Ovary (tissue), 9 donors: ENCODE results near the gene ERN1. TPM values are rescaled to one million over a fixed set of nuclear protein-coding genes. Genes with fewer than 3 reads are reported as not detected.
A peak's percentile ranks its signal among the peaks of the same experiment; 100 is the strongest.

Experiments
- DNase-seq, 5 donors: peaks; one replicate each; pipeline ENCODE4 v3.0.0-alpha.2; 2019 to 2020
- H3K27ac ChIP-seq, 2 donors: fragments of 200-600 bp; one replicate each; pipeline versions ENCODE4 v1.5.1 to v1.8.0; 2019 to 2022
- H3K27me3 ChIP-seq: fragments of 200-600 bp; one replicate; pipeline ENCODE4 v1.8.0; 2022
- H3K36me3 ChIP-seq: fragments of 200-600 bp; sonication (generic); one replicate; pipeline ENCODE4 v1.5.1; 2019
- H3K4me1 ChIP-seq: one replicate; pipeline ENCODE4 v1.8.1; 2013; ENCODE audit warnings: mild to moderate bottlenecking, moderate library complexity; ENCODE audit not compliant: insufficient read depth
- H3K4me3 ChIP-seq: fragments of 200-600 bp; sonication (generic); one replicate; pipeline ENCODE4 v1.5.1; 2017
- H3K9me3 ChIP-seq, 2 donors: fragments of 200-600 bp in 1 of 2; sonication (generic) in 1 of 2; one replicate each; pipeline versions ENCODE4 v1.5.1 to v1.8.1; 2013 to 2019; ENCODE audit warnings: mild to moderate bottlenecking in 1 of 2, moderate library complexity in 1 of 2
- EP300 ChIP-seq: sonication (generic); formaldehyde crosslinking; IDR thresholded peaks from one replicate; pipeline ENCODE4 v1.6.1; 2017; ENCODE audit warnings: antibody characterized with exemption
- POLR2A ChIP-seq: fragments of 450-650 bp; IDR thresholded peaks from one replicate; pipeline ENCODE4 v1.6.1; 2017; ENCODE audit warnings: antibody characterized with exemption, mild to moderate bottlenecking, moderate library complexity
- WGBS, 3 donors: extraction: QIAGEN DNeasy Blood & Tissue Kit in 1 of 3; methylation state at CpG; one replicate each; pipeline versions ENCODE4 v1.1.5 to v1.1.7; 2013 to 2017; 5-methylcytosine and 5-hydroxymethylcytosine counted together
- intact Hi-C, 4 donors: fragments of 100-400 bp; cut with DNase I; formaldehyde crosslinking; loops; one replicate each; pipeline versions ENCODE4 v1.11.0 to v1.15.1; 2022 to 2023
- polyA plus RNA-seq, 2 donors: library from polyadenylated mRNA; stranded (reverse); fragments of 200-250 nt in 1 of 2; fragments of 350-450 nt in 1 of 2; fragmentation: Illumina TruSeq in 1 of 2; extraction: RNeasy Lipid Tissue Mini Kit (QIAGEN cat#74804) in 1 of 2; gene quantifications; one replicate each; pipeline ENCODE4 v1.2.3, GENCODE V29; 2013 to 2014
- total RNA-seq, 7 donors: library from RNA; depleted of rRNA in 2 of 7; stranded (reverse); fragments of >200 nt in 2 of 7; fragmentation: NEBNext Ultra II Directional in 3 of 7; extraction: Animal tissue kit (Norgen Biotek cat#: 25700) in 3 of 7; gene quantifications; one replicate each; pipeline versions ENCODE4 v1.1.0 to v1.2.4, GENCODE V29; 2016 to 2023
- TF ChIP-seq, protein P1 (sequence below), 3 donors: fragments of 450-650 bp in 2 of 3; fragments of 200-600 bp in 1 of 3; IDR thresholded peaks; one replicate each; pipeline versions ENCODE4 v1.5.1 to v1.8.0; 2016 to 2022; ENCODE audit warnings: antibody characterized with exemption in 3 of 3, mild to moderate bottlenecking in 1 of 3
- donor health status: DM: no; HTN: no; CAD: no; lungs with moderate emphysema.
- donor health status: DM: no; HTN: no; CAD: no.
- donor health status: Bipolar disorder and iron deficiency.
- donor health status: DM: yes; HTN: yes; CAD: no.
- donor health status: DM: no; HTN: no; CAD: no.
- donor health status: DM: yes; HTN: yes; CAD: no.

Gene ERN1
- total and polyA plus RNA-seq, 9 donors: 8.1 to 73.4 (median 30.4) TPM

DNA sequence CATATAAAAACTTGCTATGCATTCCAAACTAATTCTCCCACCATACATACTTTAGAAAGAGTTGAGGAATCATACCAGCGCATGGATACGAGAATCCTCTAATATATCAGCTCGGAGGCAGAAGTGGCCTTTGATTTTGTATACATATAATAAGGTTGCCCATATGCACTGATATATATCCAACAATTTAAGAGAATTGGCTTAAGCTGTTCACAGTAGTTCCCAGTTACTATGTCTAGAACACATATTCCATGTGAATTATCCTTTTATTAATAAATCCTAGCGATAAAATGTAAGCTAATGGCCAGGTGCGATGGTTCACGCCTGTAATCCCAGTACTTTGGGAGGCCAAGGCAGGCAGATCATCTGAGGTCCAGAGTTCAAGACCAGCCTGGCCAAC lies 19.3 kb upstream of the ERN1 start:
- H3K27ac ChIP-seq: no peak overlapping the region
- TF ChIP-seq EP300: no peak
- TF ChIP-seq, protein P1, sequence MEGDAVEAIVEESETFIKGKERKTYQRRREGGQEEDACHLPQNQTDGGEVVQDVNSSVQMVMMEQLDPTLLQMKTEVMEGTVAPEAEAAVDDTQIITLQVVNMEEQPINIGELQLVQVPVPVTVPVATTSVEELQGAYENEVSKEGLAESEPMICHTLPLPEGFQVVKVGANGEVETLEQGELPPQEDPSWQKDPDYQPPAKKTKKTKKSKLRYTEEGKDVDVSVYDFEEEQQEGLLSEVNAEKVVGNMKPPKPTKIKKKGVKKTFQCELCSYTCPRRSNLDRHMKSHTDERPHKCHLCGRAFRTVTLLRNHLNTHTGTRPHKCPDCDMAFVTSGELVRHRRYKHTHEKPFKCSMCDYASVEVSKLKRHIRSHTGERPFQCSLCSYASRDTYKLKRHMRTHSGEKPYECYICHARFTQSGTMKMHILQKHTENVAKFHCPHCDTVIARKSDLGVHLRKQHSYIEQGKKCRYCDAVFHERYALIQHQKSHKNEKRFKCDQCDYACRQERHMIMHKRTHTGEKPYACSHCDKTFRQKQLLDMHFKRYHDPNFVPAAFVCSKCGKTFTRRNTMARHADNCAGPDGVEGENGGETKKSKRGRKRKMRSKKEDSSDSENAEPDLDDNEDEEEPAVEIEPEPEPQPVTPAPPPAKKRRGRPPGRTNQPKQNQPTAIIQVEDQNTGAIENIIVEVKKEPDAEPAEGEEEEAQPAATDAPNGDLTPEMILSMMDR (IDR thresholded peaks at IDR 0.05): no peak
- no peak for TF ChIP-seq POLR2A
- H3K4me3 ChIP-seq: no peak overlapping the region
- WGBS, 3 donors: 96 to 97% (median 97%) methylated on average over 6 of the region's 6 CpGs
- H3K9me3 ChIP-seq: no peaks in the 10 kb centered on the region
- H3K27me3 ChIP-seq: no peaks in the 10 kb centered on the region
- no peaks in the 10 kb centered on the region for H3K36me3 ChIP-seq
- no peak for DNase-seq
- intact Hi-C loops: loop anchor here in 3 of 4 donors (5.0 to 10.0 kb wide), 3 partner anchors 113 to 128 kb away; partner anchors contain the start of gene TEX2 (in 2 of the 3)
- peaks cover 5% of the 10 kb centered on the region for H3K4me1 ChIP-seq

DNA sequence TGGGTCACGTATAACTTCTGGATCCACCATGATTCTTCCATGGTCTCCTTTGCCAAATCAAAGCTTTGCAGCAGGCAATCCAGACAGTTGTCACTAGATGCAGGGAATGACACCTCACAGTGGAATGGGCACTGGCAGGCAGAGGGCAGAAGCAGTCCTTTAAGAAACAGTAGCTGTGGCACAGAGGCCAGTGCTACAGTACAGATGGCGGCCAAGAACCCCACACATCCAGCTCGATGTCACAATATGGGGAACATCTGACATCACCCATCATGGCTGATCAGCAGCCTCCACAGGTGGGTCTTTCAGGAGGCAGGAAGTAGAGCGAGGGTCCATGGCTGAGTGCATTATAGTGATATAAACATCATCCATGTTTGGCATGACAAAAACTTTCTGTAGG lies 18.8 kb upstream of the ERN1 start:
- Histone ChIP-seq H3K27ac (peak overlapping the region in 1 of 2 donors; percentile 14), H3K4me3 (no peak overlapping the region), H3K27me3 (no peaks in the 10 kb centered on the region), H3K4me1 (peaks cover 5% of the 10 kb centered on the region), H3K9me3 (no peaks in the 10 kb centered on the region), H3K36me3 (no peaks in the 10 kb centered on the region)
- TF ChIP-seq EP300 (no peak), POLR2A (no peak)
- TF ChIP-seq, protein P1 (IDR thresholded peaks at IDR 0.05): no peak
- 88 to 98% (median 96%) methylated on average over 4 of the region's 4 CpGs for whole genome bisulfite sequencing, 3 donors
- intact Hi-C loops: loop anchor here in 3 of 4 donors (5.0 to 10.0 kb wide), 3 partner anchors 114 to 129 kb away; partner anchors contain the start of gene TEX2 (in 2 of the 3)
- no peak for DNase-seq

DNA sequence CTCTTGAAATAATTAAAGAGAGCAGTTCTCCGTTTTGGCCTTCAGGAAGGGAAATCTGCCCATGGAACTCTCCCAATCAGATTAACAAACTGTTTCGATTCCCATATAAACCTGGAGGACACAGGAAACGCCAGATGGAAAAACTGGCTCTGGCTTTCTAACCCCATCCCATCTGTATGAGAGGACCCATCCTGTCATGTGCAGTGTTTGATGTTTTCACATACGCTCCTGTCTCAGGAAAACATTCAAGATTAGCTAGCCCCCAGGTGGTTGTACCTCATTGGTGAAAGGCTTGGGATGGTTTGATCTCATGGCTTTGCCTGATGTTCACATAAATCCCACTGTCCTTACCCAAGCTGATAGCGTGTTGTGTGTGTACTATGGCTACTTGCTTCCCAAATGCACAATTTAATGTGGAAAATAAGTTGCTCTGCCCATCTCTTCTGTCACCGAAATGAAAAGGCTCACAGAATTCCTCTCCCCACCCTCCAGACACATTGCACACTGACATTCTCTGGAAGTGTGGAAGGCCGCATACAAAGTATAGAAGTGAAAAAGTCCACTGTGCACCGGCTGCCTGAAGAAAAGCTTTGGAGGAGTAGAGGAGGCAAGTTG lies 18.2 kb upstream of the ERN1 start:
- intact Hi-C loops: loop anchor here in 3 of 4 donors (5.0 to 10.0 kb wide), 3 partner anchors 114 to 129 kb away; partner anchors contain the start of gene TEX2 (in 2 of the 3)
- TF ChIP-seq, protein P1 (IDR thresholded peaks at IDR 0.05): no peak
- TF ChIP-seq EP300 (no peak), POLR2A (no peak)
- no peak overlapping the region for H3K27ac ChIP-seq
- no peaks in the 10 kb centered on the region for H3K27me3 ChIP-seq
- H3K4me3 ChIP-seq: no peak overlapping the region
- H3K4me1 ChIP-seq: peaks cover 5% of the 10 kb centered on the region
- DNase-seq: no peak
- WGBS, 3 donors: 49 to 53% (median 50%) methylated on average over 8 of the region's 8 CpGs
- H3K9me3 ChIP-seq: no peaks in the 10 kb centered on the region
- no peaks in the 10 kb centered on the region for H3K36me3 ChIP-seq

DNA sequence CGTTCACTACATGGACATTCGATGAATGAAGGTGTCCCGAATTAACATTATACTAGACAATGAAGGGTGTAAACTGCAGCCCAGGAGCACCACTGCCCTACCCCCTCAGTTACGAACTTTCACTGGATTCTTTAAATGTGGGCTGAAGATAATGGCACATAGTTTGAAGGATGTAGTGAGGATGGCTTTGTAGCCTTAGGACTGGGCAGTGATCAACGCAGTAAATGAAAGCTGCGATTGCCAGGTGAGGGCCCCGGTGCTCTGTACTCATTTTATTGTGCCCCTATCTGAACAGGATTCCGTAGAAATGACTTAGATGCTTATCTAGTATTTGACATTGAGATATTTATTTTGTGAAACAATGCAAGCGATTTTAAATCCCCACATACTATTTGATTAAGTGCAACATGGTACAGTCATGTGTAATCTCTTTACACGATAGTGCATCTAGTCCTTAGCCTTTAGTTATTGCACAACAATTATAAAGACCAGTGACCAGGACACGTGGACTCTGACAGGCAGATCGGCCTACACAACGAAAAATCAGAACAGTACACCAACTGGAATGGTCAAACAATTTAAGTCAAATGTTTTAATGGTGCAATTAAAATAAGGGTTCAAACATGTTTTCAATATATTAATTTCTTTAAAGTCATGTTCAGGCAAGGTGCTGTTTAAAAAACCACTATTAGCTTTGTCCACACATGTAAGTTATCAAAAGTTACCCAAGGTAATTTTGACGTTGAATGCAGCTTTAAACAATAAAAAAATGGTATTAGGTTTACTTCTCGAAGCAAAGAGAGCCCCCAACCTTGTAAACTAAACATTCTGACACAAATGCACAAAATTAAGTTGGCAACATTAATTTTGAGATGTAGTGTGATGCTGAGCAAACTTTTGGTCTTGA lies 17.4 kb upstream of the ERN1 start:
- Histone ChIP-seq H3K27me3 (no peaks in the 10 kb centered on the region), H3K4me1 (peaks cover 5% of the 10 kb centered on the region), H3K27ac (peak overlapping the region in 1 of 2 donors; percentile 98), H3K9me3 (no peaks in the 10 kb centered on the region), H3K36me3 (no peaks in the 10 kb centered on the region), H3K4me3 (peak overlapping the region; percentile 73)
- TF ChIP-seq POLR2A (no peak), EP300 (no peak)
- TF ChIP-seq, protein P1 (IDR thresholded peaks at IDR 0.05): no peak
- peak in 1 of 5 donors; percentile 24 for DNase-seq
- intact Hi-C loops: loop anchor here in 3 of 4 donors (5.0 to 10.0 kb wide), 3 partner anchors 115 to 130 kb away; partner anchors contain the start of gene TEX2 (in 2 of the 3)
- WGBS, 3 donors: 23 to 29% (median 25%) methylated on average over 15 of the region's 15 CpGs
